HepG2 (cell line): ENCODE results near the gene LASP1. TPM values are rescaled to one million over a fixed set of nuclear protein-coding genes. Genes with fewer than 3 reads are reported as not detected.
A peak's percentile ranks its signal among the peaks of the same experiment; 100 is the strongest.

Experiments
- ARID4A ChIP-seq: sonication (generic); formaldehyde crosslinking; IDR thresholded peaks from 2 replicates; pipeline ENCODE4 v1.5.0; 2020; ENCODE audit warnings: mild to moderate bottlenecking, missing genetic modification reagents, borderline replicate concordance
- CAMTA2 ChIP-seq: sonication (generic); formaldehyde crosslinking; IDR thresholded peaks from 2 replicates; pipeline ENCODE4 v1.4.0; 2020; ENCODE audit warnings: mild to moderate bottlenecking, missing genetic modification reagents, borderline replicate concordance
- DNMT3B ChIP-seq: conservative IDR thresholded peaks from 2 replicates; pipeline ENCODE4 v1.6.1; 2016; ENCODE audit warnings: missing biosample characterization, control low read depth
- FOXP4 ChIP-seq: sonication (generic); formaldehyde crosslinking; IDR thresholded peaks from 2 replicates; pipeline ENCODE4 v1.4.0; 2020; ENCODE audit warnings: missing genetic modification reagents
- HIVEP1 ChIP-seq: sonication (generic); formaldehyde crosslinking; IDR thresholded peaks from 2 replicates; pipeline ENCODE4 v1.4.0; 2020; ENCODE audit warnings: mild to moderate bottlenecking, missing genetic modification reagents
- JDP2 ChIP-seq: sonication (generic); formaldehyde crosslinking; IDR thresholded peaks from 2 replicates; pipeline ENCODE4 v1.8.1; 2022; ENCODE audit warnings: missing genetic modification reagents, borderline replicate concordance
- MAFK ChIP-seq, 2 experiments: IDR thresholded peaks in 1 of 2; conservative IDR thresholded peaks in 1 of 2; 2 replicates each; pipeline ENCODE4 v1.6.1; 2011; ENCODE audit warnings: improper control_type of control experiment in 2 of 2, low read length in 2 of 2
- MZF1 ChIP-seq: sonication (generic); formaldehyde crosslinking; IDR thresholded peaks from 2 replicates; pipeline ENCODE4 v1.8.1; 2023; ENCODE audit warnings: mild to moderate bottlenecking, missing genetic modification reagents, borderline replicate concordance
- NFATC3 ChIP-seq: sonication (generic); formaldehyde crosslinking; IDR thresholded peaks from 2 replicates; pipeline ENCODE4 v1.5.1; 2020; ENCODE audit warnings: mild to moderate bottlenecking, missing genetic modification reagents
- PHB2 ChIP-seq: fragments of 450-650 bp; IDR thresholded peaks from 2 replicates; pipeline ENCODE4 v1.6.1; 2018; ENCODE audit not compliant: partially characterized antibody
- POLR2AphosphoS5 ChIP-seq: IDR thresholded peaks from 2 replicates; pipeline ENCODE4 v1.6.1; 2012; ENCODE audit warnings: low read depth, low read length
- SNAPC2 ChIP-seq: sonication (generic); formaldehyde crosslinking; IDR thresholded peaks from 2 replicates; pipeline ENCODE4 v1.8.1; 2022; ENCODE audit warnings: mild to moderate bottlenecking, missing genetic modification reagents
- TBP ChIP-seq: sonication (generic); formaldehyde crosslinking; IDR thresholded peaks from 2 replicates; pipeline ENCODE4 v1.5.0; 2020; ENCODE audit warnings: missing genetic modification reagents
- THYN1 ChIP-seq: sonication (generic); formaldehyde crosslinking; IDR thresholded peaks from 2 replicates; pipeline ENCODE4 v1.8.1; 2023; ENCODE audit warnings: low read depth, mild to moderate bottlenecking, moderate library complexity, missing genetic modification reagents, borderline replicate concordance
- ZFP41 ChIP-seq: sonication (generic); formaldehyde crosslinking; IDR thresholded peaks from 2 replicates; pipeline ENCODE4 v1.4.0; 2020; ENCODE audit warnings: mild to moderate bottlenecking, missing genetic modification reagents, borderline replicate concordance
- ZFP62 ChIP-seq: sonication (generic); formaldehyde crosslinking; IDR thresholded peaks from 2 replicates; pipeline ENCODE4 v1.4.0; 2020; ENCODE audit warnings: missing genetic modification reagents
- ZKSCAN5 ChIP-seq: sonication (generic); formaldehyde crosslinking; IDR thresholded peaks from 2 replicates; pipeline ENCODE4 v1.5.1; 2020; ENCODE audit warnings: mild to moderate bottlenecking, missing genetic modification reagents
- ZNF17 ChIP-seq: sonication (generic); formaldehyde crosslinking; IDR thresholded peaks from 2 replicates; pipeline ENCODE4 v1.5.0; 2020; ENCODE audit warnings: mild to moderate bottlenecking, missing genetic modification reagents
- ZNF383 ChIP-seq: sonication (generic); formaldehyde crosslinking; IDR thresholded peaks from 2 replicates; pipeline ENCODE4 v1.4.0; 2020; ENCODE audit warnings: missing genetic modification reagents, mild to moderate bottlenecking, borderline replicate concordance
- ZNF615 ChIP-seq: sonication (generic); formaldehyde crosslinking; IDR thresholded peaks from 2 replicates; pipeline ENCODE4 v1.5.0; 2020; ENCODE audit warnings: mild to moderate bottlenecking, missing genetic modification reagents, borderline replicate concordance
- ZNF691 ChIP-seq: sonication (generic); formaldehyde crosslinking; IDR thresholded peaks from 2 replicates; pipeline ENCODE4 v1.4.0; 2020; ENCODE audit warnings: missing genetic modification reagents, low read depth, mild to moderate bottlenecking, borderline replicate concordance
- ZNF891 ChIP-seq: sonication (generic); formaldehyde crosslinking; IDR thresholded peaks from 2 replicates; pipeline ENCODE4 v1.5.0; 2020; ENCODE audit warnings: mild to moderate bottlenecking, missing genetic modification reagents
- ZSCAN9 ChIP-seq: IDR thresholded peaks from 2 replicates; pipeline ENCODE4 v1.6.1; 2016; ENCODE audit warnings: borderline replicate concordance
- polyA plus RNA-seq, 8 experiments: library from polyadenylated mRNA; depleted of rRNA in 3 of 8; stranded (reverse) in 7 of 8; unstranded in 1 of 8; fragments of >200 nt; fragmentation: Illumina TruSeq in 4 of 8; extraction: Trizol in 4 of 8; gene quantifications; 2 replicates each; pipeline versions ENCODE4 v1.2.1 to v1.2.3, GENCODE V29; 2011 to 2016; ENCODE audit warnings: low read depth in 4 of 8, missing spikeins in 1 of 8, mixed read lengths in 1 of 8; ENCODE audit not compliant: insufficient read depth in 1 of 8
- total RNA-seq, 5 experiments: library from RNA; depleted of rRNA; stranded (reverse); fragments of >200 nt; fragmentation: Illumina TruSeq; extraction: Trizol; gene quantifications; 2 replicates each; pipeline ENCODE4 v1.2.3, GENCODE V29; 2016; ENCODE audit warnings: low read depth in 1 of 5

Gene LASP1
- total and polyA plus RNA-seq, 2 of the 13 experiments (the other 11 are each of a cell fraction or from before 2014, with no cell fraction given), result 70.1 to 97.0 TPM

- TF ChIP-seq DNMT3B (CRISPR knock-in tag), result peak; percentile 16; the same call in 1 of the 2 replicates
- peak; percentile 67; the same call in 1 of the 2 replicates for TF ChIP-seq SNAPC2
- 0 out of 2 replicates have a peak, but pooled peaks have one; percentile 77 for TF ChIP-seq NFATC3 (CRISPR knock-in tag)
- TF ChIP-seq ZNF383, result no peak
- peak; percentile 46; the same call in 1 of the 2 replicates for TF ChIP-seq ZNF615
- TF ChIP-seq ZNF891 (CRISPR knock-in tag), result peak; percentile 62
- TF ChIP-seq THYN1, result no peak
- no peak for TF ChIP-seq HIVEP1
- peak; percentile 7; the same call in 1 of the 2 replicates for TF ChIP-seq ZSCAN9 (CRISPR knock-in tag)
- TF ChIP-seq ZKSCAN5, result no peak
- TF ChIP-seq CAMTA2 (CRISPR knock-in tag), result no peak
- TF ChIP-seq TBP (CRISPR knock-in tag), result no peak
- TF ChIP-seq PHB2, result no peak
- no peak for TF ChIP-seq ZNF691 (CRISPR knock-in tag)
- no peak for TF ChIP-seq MZF1 (CRISPR knock-in tag)
- TF ChIP-seq POLR2AphosphoS5, result no peak
- no peak for TF ChIP-seq ZNF17 (CRISPR knock-in tag)
- no peak for TF ChIP-seq JDP2
- TF ChIP-seq MAFK (conservative IDR thresholded peaks at IDR 0.05 in 1 of 2, IDR thresholded peaks at IDR 0.05 in 1 of 2; ENCODE audit: low read length in 2 of 2), result no peak
- no peak for TF ChIP-seq ZFP62
- no peak for TF ChIP-seq ZFP41 (CRISPR knock-in tag)
- peak; percentile 79 for TF ChIP-seq ARID4A (CRISPR knock-in tag)
- no peak for TF ChIP-seq FOXP4 (CRISPR knock-in tag)
These were observed 654 bp downstream of the LASP1 start (continued) for GRCh38 chr17:38870259-38871165.
